GM18519 (cell line): ENCODE measurements around the gene MAPK1.
"Not testable (repeated sequence)": the region's sequence is repeated elsewhere in the genome, so short reads cannot be mapped to it uniquely, and the experiment has no call there.

Experiments used
- ATAC-seq: cut with Tn5 transposase; IDR thresholded peaks from one replicate; pipeline ENCODE4 v1.9.1; 2021; ENCODE audit warnings: mild to moderate bottlenecking, moderate library complexity; ENCODE audit not compliant: unreplicated experiment, low FRiP score

The MAPK1 gene

DNA sequence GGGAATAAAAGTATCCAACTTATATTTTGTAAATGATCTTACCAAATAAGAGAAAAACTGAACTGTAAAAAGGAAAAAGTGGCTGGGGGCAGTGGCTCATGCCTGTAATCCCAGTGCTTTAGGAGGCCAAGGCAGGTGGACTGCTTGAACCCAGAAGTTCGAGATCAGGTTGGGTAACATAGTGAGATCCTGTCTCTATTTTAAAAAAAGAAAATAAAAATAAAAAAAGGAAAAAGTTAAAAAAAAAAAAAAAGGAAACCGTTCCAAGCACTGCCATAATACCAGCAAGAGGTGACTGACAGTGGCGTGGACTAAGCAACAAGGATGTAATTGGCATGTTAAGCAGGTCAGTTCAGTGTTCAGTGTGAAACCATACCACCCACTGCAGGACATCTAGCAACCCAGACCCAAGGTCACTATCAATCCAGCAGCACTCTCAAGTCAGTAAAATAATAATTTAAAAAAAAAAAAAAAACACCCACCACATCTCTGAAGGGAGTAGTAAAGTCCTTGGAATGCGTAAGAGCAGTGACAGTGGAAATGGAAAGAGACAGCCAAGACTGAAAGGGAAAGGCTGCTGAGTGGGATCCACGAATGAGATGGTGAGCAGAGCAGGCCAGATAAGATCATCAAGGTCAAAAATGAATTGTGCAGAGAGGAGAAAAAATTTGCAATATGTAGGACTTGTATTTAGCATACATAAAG is 43.6 kb downstream of the MAPK1 start:
- no peak for ATAC-seq

DNA sequence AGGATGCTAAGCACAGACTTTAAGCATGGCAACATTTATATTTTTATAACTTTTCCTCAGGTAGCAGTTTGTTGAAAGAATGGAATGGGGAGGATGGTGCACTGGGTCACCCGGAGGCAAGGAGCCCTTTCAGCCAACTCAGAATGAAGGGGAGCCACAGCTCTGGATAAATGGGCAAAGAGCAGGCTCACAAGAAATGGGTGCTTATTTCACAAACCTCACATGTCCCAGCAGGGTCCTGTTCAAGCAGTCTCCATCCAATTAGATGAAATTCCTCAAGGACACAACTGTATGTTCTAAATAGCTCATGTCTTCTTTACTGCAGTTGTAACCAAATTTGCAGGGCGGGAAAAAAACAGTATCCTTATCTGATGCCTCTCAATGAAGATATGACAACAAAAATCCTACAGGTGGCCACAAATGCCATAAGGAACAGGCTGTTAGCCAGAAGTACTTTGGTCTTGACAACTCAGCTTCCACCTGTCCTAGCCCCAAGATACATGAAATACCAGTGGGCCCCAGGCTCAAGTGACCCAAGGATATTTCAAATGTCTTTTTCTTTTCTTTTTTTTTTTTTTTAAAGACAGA is 48.2 kb downstream of the MAPK1 start:
- no peak for ATAC-seq

DNA sequence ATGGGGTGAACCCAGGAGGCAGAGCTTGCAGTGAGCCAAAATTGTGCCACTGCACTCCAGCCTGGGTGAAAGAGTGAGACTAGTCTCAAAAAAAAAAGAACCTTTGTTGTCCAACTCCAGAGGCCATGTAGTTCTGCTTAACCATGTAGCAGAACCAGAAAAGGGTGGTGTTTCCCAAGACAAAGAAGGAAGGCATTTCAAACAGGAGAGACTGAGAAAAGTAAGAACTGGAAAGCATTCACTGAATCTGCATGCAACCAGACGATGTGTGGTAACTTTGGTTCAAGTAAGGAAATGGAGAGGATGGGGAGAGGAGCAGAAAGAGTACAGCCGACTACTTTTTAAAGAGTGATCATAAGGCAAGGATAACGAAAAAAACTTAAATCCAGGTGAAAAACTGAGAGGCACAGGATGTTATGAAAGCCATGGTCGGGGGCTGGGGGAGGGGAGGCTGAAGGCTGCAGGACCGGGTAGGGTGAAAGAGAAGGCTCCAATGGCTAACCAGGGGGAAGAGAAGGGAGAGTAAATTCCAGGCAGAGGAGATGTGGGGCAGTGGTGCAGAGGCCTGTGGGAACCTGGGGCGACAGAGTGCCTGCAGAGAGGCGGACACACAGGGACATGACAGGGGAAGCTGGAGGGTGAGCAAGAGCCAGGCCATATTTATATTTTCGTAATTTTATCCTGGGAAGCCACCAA is 48.8 kb downstream of the MAPK1 start:
- ATAC-seq: no peak

DNA sequence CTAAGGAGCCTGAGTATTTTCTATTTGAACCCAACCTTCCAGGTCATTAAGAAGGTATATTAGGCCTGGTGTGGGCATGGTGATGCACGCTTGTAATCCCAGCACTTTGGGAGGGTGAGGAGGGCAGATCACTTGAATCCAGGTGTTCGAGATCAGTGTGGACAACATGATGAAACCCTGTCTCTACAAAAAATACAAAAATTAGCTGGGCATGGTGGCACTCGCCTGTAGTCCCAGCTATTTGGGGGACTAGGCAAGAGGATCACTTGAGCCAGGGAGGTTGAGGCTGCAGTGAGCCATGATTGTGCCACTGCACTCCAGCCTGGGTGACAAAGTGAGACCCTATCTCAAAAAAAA is 50.0 kb downstream of the MAPK1 start:
- not testable (repeated sequence) for ATAC-seq

DNA sequence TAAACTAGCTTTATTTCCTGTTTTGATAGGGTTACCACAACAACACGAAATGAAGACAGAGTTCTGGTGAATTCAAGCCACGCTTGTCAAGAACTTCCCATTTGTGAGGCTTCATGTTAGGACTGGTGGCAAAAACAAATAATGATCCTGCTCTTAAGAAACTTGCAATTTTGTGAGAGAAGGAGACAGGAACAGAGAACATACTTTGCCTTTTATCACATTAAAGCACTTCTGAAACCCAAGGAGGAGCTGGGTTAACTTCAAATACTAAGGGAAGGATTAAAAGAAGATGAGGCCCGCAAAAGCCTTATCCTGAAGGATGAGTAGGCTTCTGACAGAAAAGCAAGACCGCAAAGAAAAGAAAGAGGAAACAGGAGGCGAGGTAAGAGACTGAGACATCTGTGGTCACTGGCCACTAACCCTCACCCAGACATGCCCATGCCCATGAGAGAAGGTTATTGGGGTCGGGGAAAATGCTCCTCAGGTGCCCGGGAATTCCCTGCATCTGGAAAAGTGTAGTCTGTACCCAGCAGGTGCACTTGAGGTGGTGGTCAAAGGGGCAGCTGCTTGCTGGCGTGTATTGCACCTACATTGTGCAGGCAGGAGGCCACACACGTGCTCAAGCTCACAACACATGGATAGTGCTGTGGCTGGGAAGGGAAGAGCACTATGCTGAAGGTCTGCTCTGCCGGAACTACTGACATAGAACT is 50.5 kb downstream of the MAPK1 start:
- ATAC-seq: no peak

DNA sequence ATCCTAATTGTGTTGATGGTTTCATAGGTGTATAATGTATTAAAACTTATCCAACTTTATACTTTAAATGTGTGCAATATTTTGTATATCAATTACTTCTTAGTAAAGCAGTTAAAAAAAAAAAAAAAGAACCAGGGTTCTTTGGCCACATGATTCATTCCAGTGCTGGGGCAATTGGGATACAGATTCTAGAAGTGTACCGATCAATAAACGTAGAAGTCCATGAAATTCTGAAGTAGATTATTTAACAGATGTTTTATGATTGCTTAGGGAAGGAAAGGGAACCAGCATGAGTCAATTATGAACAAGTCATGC is 51.0 kb downstream of the MAPK1 start:
- ATAC-seq: no peak

DNA sequence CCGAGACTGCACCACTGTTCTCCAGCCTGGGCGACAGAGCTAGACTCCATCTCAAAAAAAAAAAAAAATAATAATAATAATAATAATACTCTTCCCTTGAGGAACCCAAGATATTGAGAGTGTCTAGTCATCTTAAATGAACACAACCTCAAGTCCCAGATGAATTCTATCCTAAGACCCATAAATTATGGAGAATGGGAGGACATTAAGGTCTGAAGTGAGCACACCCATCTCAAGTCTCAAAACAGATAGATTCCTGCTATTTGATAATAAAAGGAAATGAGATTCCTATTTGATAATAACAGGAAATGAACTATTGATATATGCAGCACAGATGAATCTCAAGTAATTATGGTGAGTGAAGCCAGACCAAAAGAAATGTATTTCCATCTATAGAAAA is 51.5 kb downstream of the MAPK1 start:
- no peak for ATAC-seq

DNA sequence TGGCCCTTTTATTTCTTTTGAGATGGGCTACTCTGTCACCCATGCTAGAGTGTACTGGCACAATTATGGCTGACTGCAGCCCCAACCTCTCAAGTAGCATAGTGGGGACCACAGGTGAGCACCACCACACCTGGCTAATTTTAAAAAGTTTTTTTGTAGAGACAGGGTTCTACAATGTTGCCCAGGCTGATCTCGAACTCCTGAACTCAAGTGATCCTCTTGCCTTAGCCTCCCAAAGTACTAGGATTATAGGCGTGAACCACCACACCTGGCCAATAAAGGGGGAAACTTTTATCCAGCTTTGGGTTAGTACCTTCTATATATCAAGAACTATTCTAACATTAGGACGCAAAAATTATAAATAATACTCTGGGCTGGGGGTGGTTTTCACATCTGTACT is 52.1 kb downstream of the MAPK1 start:
- no peak for ATAC-seq

DNA sequence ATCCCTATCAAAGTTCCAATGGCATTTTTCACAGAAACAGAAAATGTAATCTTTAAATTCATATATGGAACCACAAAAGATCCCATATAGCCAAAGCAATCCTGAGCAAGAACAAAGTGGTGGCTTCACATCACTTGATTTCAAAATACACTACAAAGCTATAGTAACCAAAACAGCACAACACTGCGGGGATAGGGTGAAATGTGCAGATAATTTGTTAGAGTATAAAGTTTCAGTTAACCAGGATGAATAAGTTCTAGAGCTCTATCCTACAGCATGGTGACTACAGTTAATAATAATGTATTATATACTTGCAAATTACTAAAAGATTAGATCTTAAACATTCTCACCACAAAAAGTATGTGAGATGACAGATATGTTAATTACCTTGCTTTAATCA is 55.5 kb downstream of the MAPK1 start:
- no peak for ATAC-seq

DNA sequence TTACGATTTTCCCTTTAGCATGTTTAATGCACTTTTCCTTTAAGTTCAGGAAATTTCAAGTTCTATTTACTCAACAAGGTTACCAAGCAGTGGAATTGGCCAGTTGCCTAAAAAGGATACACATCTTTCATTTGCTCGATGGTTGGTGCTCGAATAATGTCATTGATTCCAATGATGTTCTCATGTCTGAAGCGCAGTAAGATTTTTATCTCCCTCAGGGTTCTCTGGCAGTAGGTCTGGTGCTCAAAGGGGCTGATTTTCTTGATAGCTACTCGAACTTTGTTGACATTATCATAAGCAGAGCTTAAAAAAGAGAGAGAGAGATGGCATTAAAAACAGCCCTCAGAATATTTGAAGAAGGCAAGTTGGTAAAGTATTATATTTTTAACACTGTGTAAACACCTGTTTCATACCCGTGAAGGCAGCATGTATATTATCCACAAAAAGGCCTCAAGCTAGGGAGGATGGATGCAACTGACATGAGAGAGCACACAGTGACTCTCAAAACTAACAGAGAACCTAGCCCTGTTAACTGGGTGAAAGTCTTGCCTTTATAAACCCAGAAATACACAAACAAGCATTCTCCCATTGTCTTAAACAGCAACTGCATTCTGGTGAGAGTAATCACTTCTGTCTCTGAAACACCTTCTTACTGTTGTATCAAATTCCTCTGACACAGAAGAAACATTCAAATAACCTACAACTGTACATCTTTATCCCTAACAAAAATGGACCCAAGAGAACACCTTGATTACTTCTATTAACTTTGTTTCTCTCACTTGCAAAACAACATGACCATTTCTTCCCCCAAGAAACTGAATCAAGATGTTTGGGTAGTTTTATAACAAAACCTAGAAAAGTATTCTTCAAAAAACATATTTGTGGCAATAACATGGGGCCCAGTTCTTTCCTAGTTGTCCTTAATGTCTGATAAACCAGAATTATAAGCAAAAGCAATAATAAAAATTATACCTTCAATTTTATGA is 59.6 kb downstream of the MAPK1 start:
- no peak for ATAC-seq

DNA sequence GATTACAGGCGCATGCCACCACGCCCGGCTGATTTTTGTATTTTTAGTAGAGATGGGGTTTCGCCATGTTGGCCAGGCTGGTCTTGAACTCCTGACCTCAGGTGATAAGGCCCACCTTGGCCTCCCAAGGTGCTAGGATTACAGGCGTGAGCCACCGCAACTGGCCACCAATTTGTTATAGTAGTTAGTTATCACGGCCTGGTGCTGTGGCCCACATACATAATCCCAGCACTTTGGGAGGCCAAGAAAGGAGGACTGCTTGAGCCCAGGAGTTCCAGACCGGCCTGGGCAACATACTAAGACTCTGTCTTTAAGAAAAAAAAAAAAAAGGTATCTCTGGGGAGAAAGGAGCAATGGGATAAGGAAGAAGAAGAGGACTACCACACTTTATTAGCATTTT is 62.1 kb downstream of the MAPK1 start:
- ATAC-seq: not testable (repeated sequence)

DNA sequence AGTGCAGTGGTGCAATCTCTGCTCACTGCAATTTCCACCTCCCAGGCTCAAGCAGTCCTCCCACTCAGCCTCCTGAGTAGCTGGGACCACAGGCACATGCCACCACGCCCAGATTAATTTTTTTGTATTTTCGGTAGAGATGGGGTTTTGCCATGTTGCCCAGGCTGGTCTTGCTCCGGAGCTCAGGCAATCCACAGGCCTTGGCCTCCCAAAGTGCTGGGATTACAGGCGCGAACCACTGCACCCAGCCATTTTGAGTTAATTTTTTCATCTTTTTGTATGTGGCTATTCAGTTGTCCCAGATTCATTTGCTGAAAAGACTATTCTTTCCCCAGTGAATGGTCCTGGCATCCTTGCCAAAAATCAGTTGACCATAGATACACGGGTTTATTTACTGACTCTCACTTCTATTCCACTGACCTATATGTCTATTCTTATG is 63.6 kb downstream of the MAPK1 start:
- ATAC-seq: no peak

DNA sequence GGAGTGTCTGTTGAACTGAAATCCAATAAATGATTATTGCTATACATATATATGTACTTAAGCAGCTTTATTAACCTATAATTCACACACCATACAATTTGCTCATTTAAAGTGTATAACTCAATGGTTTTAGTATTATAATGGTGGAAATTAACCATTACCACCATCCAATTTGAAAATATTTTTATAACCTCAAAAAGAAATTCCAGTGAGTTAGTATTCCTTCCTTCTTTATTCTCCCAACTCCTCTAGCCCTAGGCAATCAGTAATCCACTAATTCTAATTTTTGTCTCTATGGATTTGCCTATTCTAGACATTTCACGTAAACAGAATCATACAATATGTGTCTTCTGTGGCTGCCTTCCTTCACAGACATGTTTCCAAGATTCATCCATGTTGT is 64.8 kb downstream of the MAPK1 start:
- no peak for ATAC-seq

DNA sequence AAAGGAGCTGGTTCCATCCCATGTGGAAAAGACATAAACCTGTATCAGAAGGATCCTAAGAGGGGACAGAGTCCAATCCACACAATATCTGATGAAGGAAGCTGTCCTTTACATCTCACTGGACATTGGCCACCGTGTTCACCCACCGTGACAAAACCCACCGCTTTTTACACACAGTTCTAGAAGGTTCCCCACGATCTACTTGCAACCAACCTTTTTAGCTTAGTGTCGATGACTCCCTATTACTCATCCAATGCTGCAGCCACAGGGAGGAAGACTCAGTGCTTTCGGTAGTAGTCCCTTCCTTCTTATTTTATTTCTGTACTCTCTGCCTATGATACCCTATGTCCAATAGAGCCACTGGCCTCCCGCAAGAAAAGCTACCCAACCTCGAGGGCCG is 65.4 kb downstream of the MAPK1 start:
- no peak for ATAC-seq

DNA sequence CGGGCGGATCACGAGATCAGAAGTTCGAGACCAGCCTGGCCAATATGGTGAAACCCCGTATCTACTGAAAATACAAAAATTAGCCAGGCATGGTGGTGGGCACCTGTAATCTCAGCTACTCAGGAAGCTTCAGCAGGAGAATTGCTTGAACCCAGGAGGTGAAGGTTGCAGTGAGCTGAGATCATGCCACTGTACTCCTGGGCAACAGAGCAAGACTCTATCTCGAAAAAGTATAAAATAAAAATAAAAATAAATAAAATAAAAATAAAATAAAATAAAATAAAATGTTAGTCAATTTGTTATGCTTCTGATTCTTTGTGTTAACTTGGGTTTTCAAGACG is 66.2 kb downstream of the MAPK1 start:
- not testable (repeated sequence) for ATAC-seq

DNA sequence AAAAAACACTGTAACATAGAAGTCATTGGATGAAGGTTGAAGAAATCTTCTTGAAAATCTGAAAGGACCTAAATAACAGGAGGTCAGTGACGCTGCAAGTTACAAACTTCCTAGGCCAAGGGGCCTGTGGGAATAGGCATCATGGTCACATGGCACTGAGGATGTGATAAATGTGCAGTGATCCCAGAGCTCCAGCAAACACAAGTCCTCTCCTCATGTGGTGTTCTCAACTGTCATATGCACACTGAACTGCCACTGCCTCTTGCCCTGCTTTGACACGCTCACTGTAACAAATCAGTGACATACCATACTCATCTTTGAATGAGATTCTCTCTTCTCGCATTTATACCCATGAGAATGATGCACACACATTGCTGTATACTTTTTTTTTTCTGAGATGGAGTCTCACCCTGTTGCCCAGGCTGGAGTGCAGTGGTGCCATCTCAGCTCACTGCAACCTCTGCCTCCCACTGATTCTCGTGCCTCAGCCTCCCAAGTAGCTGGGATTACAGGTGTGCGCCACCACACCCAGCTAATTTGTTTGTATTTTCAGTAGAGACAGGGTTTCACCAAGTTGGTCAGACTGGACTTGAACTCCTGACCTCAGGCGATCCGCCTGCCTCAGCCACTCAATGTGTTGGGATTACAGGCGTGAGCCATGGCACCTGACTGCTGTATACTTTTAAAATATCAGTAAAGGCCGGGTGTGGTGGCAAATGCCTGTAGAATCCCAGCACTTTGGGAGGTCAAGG is 66.7 kb downstream of the MAPK1 start:
- ATAC-seq: no peak

DNA sequence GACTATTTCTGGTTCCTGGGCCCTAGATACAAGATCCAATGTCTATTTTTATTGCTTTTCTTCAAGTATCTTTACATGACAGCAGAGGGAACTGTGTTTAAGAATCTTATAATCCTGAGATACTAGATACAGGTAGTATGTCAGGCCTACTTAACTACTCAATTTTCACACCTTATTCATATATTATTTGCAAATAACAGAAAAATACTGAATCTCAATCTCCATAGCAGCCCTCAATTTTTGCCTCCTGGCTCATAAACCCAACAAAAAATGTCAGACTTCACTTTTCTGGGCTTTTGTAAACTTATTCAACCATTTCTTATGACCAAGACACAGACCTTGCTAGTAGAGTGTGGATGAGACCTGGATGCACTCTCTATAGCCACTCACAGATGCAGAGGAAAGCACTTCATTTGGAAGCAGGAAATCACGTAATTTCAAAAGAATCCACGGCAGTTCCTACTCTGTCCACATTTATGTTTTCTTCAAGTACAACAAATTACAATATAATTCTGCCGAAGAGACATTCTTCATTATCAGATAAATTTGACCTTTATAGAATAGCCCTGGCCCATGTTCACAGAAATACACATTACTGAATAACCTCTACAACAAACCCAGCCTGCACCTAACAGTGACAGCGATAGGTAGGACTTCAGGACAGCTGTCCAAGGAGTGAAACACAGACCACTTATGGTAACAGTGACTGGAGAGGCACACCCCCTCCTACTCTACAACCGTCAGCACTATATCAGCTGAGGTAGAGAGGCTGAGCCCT is 69.8 kb downstream of the MAPK1 start:
- no peak for ATAC-seq

DNA sequence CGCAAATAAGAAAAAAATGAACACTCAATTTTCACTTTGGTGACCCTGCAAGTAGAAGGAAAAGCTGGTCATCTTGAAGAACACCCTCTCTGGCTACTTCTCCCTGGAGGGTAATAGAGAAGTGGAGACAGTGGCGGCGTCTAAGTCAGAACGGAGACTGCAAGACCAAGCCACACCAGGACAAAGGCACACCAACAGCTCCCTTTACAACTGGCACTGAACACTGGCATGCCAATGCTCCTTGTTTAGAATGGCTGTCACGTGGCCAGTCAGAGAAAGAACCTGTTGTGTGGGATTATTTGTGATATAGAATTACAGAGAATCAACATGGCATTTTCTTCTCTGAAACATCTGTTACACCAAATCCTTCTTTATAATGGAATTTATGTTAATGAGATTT is 70.6 kb downstream of the MAPK1 start:
- ATAC-seq: no peak

DNA sequence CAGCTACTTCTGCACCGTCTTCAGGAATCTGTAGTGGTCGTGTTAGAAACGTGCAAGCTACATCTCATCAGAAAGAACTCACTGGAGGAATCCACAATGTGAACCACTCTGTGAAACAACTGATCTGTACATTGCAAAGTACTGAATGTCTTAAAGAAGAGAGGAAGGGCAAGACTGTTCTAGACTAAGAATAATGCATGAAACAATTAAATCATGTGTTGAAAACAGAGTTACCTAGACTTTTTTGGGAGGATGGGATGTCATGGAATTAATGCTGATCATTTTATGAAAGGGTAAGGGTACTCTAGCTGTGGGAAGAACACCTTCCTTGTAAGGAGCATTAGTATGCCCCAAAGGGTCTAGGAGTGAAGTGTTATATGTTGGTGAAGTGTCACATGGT is 71.2 kb downstream of the MAPK1 start:
- ATAC-seq: no peak
